ENCODE results near the gene PLXNA3. TPM values are rescaled to one million over a fixed set of nuclear protein-coding genes. Genes with fewer than 3 reads are reported as not detected.

PLXNA3 gene
- total RNA-seq = 10 to 100 TPM; 20.8 to 34.3 (median 32.2) TPM
- 6.4 TPM for total RNA-seq (2013)

DNA sequence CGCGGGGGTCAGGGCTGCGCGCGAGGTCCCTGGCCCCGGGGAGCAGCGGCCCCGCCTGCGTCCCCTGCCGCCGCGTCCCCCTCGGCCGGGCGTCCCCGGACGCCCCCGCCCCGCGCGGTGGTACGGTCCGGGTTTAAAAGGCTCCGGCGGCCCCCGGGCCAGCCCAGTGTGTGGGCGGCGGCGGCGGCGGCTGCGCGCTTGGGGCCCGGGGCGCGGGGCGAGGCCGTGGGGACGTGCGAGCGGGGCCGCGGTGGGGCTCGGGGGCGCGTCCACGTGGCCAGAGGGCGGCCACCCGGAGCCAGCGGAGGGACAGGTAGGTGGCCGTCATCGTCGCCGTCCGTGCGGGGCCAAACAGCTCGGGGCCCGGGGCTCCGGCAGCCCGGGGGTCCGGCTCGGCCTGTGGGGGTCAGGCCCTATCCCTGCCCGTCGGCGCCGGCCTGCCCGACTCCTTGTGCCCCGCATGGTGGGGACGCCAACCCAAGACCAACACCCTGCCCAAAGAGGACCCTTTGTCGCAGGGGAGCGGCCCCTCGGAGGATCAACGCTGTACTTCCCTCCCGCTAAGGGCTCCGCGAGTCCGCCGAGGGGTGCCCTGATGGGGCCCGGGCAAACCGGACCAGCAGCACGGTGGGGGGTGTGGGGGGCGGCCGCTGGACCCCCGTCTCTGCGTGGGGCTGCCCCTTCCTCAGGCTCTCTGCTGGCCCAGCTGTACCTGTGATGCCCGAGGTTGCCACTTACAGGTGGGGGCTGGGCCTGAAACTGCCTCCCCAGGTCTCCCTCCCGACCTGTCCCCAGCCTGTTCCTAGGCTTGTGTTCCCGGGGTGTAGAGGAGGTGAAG is at the start of gene PLXNA3:
Gene PLXNA3 (plus strand): TSS at position 166 of the 838 bp plus-strand sequence. CDS start 1,903 bp downstream, outside the sequence.
- ATAC-seq (peak; percentile 84 to 91 (median 87)), DNase-seq (peak; percentile 57 to 80)
- H3K9me3 ChIP-seq (ENCODE audit: control insufficient read depth, insufficient read depth, low read length) = no peaks in the 10 kb centered on the region
- Mint-ChIP-seq H3K36me3 (no peaks in the 10 kb centered on the region), H3K4me3 (peak within 1 kb of the TSS; percentile 95), H3K27ac (peak within 1 kb of the TSS; percentile 83 to 92), H3K27me3 (ENCODE audit: low read depth in 2 of 2) (peaks cover 0 to 7% of the 10 kb centered on the region in 2 donors), H3K9me3 (no peaks in the 10 kb centered on the region), H3K4me1 (peaks cover 6 to 18% of the 10 kb centered on the region in 2 donors)
- peak within 1 kb of the TSS; percentile 49 for H3K4me3 ChIP-seq (ENCODE audit: low read length)
- H3K27ac ChIP-seq (ENCODE audit: low read length) = no peak within 1 kb of the TSS
- intact Hi-C loops (cut with micrococcal nuclease) = no loop called here
- peaks cover 21% of the 10 kb centered on the region for H3K4me1 ChIP-seq (ENCODE audit: control insufficient read depth, insufficient read depth, low read length)
- H3K27me3 ChIP-seq (ENCODE audit: control insufficient read depth, insufficient read depth, low read length) = no peaks in the 10 kb centered on the region
- no peaks in the 10 kb centered on the region for H3K36me3 ChIP-seq (ENCODE audit: control insufficient read depth, insufficient read depth, low read length)
- TF ChIP-seq, protein P1, sequence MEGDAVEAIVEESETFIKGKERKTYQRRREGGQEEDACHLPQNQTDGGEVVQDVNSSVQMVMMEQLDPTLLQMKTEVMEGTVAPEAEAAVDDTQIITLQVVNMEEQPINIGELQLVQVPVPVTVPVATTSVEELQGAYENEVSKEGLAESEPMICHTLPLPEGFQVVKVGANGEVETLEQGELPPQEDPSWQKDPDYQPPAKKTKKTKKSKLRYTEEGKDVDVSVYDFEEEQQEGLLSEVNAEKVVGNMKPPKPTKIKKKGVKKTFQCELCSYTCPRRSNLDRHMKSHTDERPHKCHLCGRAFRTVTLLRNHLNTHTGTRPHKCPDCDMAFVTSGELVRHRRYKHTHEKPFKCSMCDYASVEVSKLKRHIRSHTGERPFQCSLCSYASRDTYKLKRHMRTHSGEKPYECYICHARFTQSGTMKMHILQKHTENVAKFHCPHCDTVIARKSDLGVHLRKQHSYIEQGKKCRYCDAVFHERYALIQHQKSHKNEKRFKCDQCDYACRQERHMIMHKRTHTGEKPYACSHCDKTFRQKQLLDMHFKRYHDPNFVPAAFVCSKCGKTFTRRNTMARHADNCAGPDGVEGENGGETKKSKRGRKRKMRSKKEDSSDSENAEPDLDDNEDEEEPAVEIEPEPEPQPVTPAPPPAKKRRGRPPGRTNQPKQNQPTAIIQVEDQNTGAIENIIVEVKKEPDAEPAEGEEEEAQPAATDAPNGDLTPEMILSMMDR (IDR thresholded peaks at IDR 0.05) = no peak
- WGBS (ENCODE audit: insufficient coverage) = 1% methylated on average over 83 of the region's 88 CpGs

DNA sequence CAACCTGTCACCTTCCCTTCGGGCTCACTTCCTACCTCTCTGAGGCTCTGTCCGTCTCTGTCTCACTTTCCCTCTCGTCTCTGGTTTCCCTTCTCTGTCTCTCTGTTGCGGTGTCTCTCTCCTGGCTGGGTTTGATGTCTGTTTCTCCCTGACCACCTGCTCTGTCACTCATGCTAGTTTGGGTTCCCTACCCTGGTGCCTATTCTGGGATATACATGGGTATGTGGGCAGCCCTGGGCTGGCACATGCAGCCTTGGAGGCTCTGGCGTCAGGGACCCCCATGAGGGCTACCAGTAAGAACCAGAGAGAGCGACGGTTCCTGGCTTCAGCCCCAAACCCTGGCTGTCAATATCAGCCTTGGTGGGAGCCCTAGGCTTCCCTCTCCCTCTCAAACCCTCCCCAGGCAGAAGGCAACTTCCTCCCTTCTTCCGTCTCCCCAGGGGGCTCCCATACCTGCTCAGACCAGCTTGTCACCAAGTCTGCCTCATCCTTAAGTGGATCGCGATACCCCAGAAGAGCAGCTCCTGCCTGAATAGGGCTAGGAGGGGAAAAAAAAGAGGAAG is 49.3 kb upstream of the PLXNA3 start:
- peak overlapping the region; percentile 73 for H3K27ac ChIP-seq (ENCODE audit: low read length)

DNA sequence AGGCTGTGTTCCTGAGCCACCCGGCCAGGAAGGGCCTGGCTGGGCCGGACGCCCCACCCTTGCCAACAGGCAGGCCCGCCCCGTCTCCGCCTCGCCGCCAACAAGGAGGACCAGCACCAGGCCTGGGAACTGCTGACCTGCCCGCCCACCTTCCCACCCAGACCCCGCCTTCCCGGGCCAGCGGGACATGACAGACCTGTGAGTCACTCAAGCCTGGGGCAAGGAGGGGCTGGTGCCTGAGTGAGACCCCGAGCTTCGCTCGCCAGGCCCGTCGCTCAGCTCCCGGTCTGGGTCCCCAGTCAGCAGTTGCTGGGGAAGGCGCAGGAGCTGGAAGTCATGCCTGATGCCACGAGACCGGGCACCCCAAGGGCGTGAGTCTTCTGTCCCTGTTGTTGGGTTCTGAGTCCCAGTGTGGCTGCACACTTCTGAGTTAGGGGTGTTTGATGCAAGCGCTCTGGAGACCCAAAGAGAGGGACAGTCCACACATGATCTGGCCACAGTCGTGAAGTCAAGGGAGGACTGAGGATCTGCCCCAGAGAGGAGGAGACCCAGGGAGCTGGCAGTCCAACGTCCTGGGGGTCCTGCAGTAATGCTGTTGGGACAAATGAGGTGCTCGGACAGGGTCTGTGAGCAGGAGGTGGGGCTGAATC is 48.7 kb upstream of the PLXNA3 start, which contains the start of gene DNASE1L1:
Gene DNASE1L1 (minus strand): TSS at position 33 of the 650 bp plus-strand sequence. CDS start 3,686 bp downstream, outside the sequence.
- peak within 1 kb of the TSS; percentile 31 for H3K4me3 ChIP-seq (ENCODE audit: low read length)
- peaks cover 0 to 6% of the 10 kb centered on the region in 2 donors for H3K27me3 Mint-ChIP-seq (ENCODE audit: low read depth in 2 of 2)
- 26% methylated on average over 26 of the region's 26 CpGs for WGBS (ENCODE audit: insufficient coverage)
- H3K4me3 Mint-ChIP-seq = peak within 1 kb of the TSS; percentile 74
- H3K9me3 Mint-ChIP-seq = no peaks in the 10 kb centered on the region
- no peaks in the 10 kb centered on the region for H3K27me3 ChIP-seq (ENCODE audit: control insufficient read depth, insufficient read depth, low read length)
- TF ChIP-seq, protein P1 (IDR thresholded peaks at IDR 0.05) = no peak
- ATAC-seq (peak; percentile 45 to 62 (median 52)), DNase-seq (peak; percentile 25 to 30)
- no peaks in the 10 kb centered on the region for H3K36me3 Mint-ChIP-seq
- H3K9me3 ChIP-seq (ENCODE audit: control insufficient read depth, insufficient read depth, low read length) = no peaks in the 10 kb centered on the region
- intact Hi-C loops (cut with micrococcal nuclease) = no loop called here
- H3K4me1 Mint-ChIP-seq = peaks cover 5 to 26% of the 10 kb centered on the region in 2 donors
- peak within 1 kb of the TSS; percentile 73 for H3K27ac ChIP-seq (ENCODE audit: low read length)
- peaks cover 32% of the 10 kb centered on the region for H3K4me1 ChIP-seq (ENCODE audit: control insufficient read depth, insufficient read depth, low read length)
- peak within 1 kb of the TSS; percentile 74 to 90 for H3K27ac Mint-ChIP-seq
- H3K36me3 ChIP-seq (ENCODE audit: control insufficient read depth, insufficient read depth, low read length) = no peaks in the 10 kb centered on the region

More for the DNA sequence above, 49.3 kb upstream of the PLXNA3 start:
- Mint-ChIP-seq H3K4me1 (peaks cover 5 to 26% of the 10 kb centered on the region in 2 donors), H3K9me3 (no peaks in the 10 kb centered on the region), H3K27me3 (ENCODE audit: low read depth in 2 of 2) (peaks cover 0 to 6% of the 10 kb centered on the region in 2 donors), H3K36me3 (no peaks in the 10 kb centered on the region), H3K27ac (peak overlapping the region; percentile 74 to 90), H3K4me3 (peak overlapping the region; percentile 74)
- Histone ChIP-seq H3K4me1 (ENCODE audit: control insufficient read depth, insufficient read depth, low read length) (peaks cover 32% of the 10 kb centered on the region), H3K9me3 (ENCODE audit: control insufficient read depth, insufficient read depth, low read length) (no peaks in the 10 kb centered on the region), H3K4me3 (ENCODE audit: low read length) (peak overlapping the region; percentile 31), H3K27me3 (ENCODE audit: control insufficient read depth, insufficient read depth, low read length) (no peaks in the 10 kb centered on the region), H3K36me3 (ENCODE audit: control insufficient read depth, insufficient read depth, low read length) (no peaks in the 10 kb centered on the region)
- ATAC-seq (peak in 2 of 3 donors; percentile 2 to 11), DNase-seq (peak in 1 of 2 donors; percentile 2)
- TF ChIP-seq, protein P1 (IDR thresholded peaks at IDR 0.05) = no peak
- intact Hi-C loops (cut with micrococcal nuclease) = no loop called here
- 29% methylated on average over 10 of the region's 10 CpGs for WGBS (ENCODE audit: insufficient coverage)
